NCI-H446 (cell line): Measurements from ENCODE around the gene VPS45.
"Not testable (repeated sequence)": the region's sequence is repeated elsewhere in the genome, so short reads cannot be mapped to it uniquely, and the experiment has no call there.

ENCODE experiments used
- DNase-seq, 2 experiments: peaks; one replicate each; lab custom pipeline; 2025; lab: John Stamatoyannopoulos, UW

The VPS45 gene, protein sequence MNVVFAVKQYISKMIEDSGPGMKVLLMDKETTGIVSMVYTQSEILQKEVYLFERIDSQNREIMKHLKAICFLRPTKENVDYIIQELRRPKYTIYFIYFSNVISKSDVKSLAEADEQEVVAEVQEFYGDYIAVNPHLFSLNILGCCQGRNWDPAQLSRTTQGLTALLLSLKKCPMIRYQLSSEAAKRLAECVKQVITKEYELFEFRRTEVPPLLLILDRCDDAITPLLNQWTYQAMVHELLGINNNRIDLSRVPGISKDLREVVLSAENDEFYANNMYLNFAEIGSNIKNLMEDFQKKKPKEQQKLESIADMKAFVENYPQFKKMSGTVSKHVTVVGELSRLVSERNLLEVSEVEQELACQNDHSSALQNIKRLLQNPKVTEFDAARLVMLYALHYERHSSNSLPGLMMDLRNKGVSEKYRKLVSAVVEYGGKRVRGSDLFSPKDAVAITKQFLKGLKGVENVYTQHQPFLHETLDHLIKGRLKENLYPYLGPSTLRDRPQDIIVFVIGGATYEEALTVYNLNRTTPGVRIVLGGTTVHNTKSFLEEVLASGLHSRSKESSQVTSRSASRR

GRCh38 chr1:150067184-150068108 lies at the start of gene VPS45:
Gene VPS45 (plus strand): TSS chr1:150067776. CDS start chr1:150067858, 82 bp downstream.
- DNase-seq: peak; percentile 92 to 96

GRCh38 chr1:150018165-150018564 lies 49.4 kb upstream of the VPS45 start:
- DNase-seq: no peak

- no peak for DNase-seq
Measured at GRCh38 chr1:150020711-150021110, 46.9 kb upstream of the VPS45 start.

DNA sequence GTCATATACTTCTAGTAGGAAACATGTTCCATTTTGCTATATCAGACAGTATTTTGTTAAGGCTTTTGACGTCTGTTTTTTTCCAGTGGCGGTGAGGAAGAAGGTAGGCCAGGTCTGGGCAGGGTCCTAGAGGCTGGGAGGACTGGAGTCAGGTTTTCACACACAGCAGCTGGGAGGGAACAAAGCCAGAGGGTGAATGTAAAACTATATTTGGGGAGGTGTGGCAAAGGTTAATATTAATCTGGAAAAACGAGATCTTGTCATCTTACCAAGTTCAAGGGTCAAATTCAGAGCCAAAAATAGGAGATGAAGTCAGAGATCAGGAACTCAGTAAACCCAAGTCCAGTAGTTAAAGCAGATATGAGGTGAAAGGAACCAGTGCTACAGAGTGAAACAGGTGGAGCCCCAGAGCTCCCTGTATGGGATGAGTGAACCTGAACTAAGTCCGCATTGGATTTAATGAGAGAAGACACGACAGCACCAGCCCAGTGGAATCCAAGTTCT lies 46.3 kb upstream of the VPS45 start:
- DNase-seq: no peak

DNA sequence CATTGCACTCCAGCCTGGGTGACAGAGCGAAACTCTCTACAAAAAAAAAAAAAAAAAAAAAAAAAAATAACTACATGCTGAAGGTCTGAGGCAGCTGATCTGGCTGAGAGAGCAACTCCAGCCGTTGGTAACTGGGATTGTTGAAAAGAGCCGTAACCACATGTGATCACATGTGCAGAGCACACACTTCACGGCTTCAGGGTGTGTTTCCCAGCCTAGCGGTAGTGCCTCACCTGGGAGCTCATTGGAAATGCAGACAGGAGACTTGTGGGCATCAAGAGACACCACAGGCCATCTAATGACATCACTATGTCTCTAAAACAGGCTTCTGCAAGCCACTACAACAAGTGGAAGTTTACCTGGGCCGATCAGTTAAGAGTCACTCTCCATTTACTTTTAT lies 45.2 kb upstream of the VPS45 start:
- DNase-seq: no peak

GRCh38 chr1:150024156-150024555 lies 43.4 kb upstream of the VPS45 start:
- no peak for DNase-seq

- no peak for DNase-seq
Measured at GRCh38 chr1:150028322-150028721, 39.3 kb upstream of the VPS45 start.

DNA sequence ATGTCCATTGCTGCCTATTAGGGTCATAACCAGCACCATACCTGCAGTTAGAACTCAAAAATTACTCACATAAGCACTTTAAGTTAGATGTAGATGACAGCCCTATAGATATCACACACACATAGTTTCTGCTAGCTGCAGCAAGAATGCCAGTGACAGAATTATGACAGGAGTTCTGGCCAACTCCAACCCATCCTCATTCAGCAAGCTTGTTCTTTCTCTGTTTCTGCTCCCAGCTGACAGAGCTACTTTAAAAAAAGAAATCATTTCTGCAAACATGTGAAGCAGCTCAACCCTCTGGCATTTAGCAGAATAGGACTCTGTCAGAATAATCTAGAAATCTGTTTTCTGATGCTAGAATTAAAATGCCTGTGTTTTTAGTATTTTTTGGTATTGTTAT lies 33.2 kb upstream of the VPS45 start:
- DNase-seq: no peak

- no peak for DNase-seq
Measured at GRCh38 chr1:150049926-150050325, 17.6 kb upstream of the VPS45 start.

GRCh38 chr1:150051089-150051373 lies 16.5 kb upstream of the VPS45 start:
- no peak for DNase-seq

GRCh38 chr1:150051905-150052412 lies 15.6 kb upstream of the VPS45 start:
- not testable (repeated sequence) for DNase-seq

DNA sequence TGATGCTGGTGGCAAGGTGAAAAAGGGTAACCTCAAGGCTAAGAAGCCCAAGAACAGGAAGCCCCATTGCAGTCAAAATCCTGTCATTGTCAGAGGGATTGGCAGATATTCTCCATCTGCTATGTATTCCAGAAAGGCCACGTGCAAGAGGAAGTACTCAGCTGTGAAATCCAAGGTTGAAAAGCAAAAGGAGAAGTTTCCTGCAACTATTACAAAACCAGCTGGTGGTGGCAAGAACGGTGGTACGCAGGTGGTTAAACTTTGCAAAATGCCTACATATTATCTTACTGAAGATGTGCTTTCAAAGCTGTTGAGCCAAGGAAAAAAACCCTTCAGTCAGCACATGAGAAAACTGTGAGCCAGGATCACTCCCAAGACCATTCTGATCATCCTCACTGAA lies 13.7 kb upstream of the VPS45 start:
- no peak for DNase-seq

DNA sequence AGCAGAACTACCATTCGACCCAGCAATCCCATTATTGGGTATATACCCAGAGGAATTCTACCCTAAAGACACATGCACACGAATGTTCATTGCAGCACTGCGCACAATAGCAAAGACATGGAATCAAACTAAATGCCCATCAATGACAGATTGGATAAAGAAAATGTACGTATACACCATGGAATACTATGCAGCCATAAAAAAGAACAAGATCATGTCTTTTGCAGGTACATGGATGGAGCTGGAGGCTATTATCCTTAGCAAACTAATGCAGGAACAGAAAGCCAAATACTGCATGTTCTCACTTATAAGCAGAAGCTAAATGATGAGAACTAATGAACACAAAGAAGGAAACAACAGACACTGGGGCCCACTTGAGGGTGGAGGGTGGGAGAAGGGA lies 12.1 kb upstream of the VPS45 start:
- DNase-seq: not testable (repeated sequence)

- DNase-seq: no peak
Measured at GRCh38 chr1:150056407-150056806, 11.2 kb upstream of the VPS45 start.

DNA sequence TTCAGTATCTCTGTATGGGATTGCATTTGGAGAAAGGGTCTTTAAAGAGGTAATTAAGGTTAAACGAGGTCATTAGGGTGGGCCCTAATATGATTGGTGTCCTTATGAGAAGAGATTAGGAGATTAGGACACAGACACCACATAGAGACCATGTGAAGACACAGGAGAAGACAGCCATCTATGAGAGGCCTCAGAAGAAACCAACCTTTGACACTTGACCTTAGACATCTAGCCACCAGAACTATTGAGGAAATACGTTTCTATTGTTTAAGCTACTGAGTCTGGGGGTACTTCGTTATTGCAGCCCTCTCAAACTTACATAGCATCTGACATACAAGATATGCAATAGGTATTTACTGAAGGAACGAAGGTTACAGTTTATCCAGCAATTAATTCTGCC lies 7.3 kb upstream of the VPS45 start:
- no peak for DNase-seq

DNA sequence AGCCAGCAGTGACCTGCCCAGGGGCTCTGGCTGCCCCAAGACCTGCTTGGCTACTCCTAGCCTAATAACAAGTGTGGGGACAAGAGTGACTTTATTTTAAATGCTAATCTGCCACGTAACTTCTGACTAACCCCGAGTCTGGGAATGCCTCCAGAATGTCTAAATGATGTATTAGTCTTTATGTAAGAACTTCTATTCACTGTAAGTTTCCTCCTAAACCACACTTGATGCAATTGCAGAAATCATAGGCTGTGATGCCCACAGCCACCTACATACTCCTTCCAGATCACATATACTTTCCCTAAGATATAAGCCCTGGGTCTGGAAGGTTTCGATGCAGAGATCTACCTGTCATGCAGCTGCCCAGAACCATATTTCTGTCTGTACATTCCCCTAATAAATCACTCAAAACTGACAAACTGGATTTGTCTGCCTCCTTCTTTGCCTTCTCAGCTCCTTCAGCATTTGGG lies 5.9 kb upstream of the VPS45 start:
- no peak for DNase-seq

GRCh38 chr1:150062113-150062512 lies 5.5 kb upstream of the VPS45 start:
- no peak for DNase-seq

GRCh38 chr1:150065184-150065871 lies 2.2 kb upstream of the VPS45 start:
- no peak for DNase-seq

DNA sequence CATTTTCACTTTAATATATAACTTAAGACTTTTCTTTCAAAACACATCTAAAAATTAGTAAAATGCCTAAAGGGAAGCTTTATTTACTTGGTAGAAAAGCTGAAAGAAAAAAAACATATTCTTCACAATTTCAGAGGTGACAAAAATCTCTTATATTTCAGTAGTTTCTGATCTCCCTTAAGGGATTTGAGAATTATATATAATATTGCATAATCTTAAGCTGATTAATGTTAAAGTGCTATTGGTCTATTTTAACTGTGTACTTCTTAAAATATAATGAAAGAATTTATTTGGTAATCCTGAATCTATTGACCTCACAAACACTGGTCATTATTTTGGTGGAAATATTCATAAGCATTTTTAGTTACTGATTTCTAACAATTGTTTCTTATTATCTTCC lies 1.2 kb upstream of the VPS45 start:
- DNase-seq: no peak

- peak; percentile 77 to 84 for DNase-seq
Measured at GRCh38 chr1:150066838-150067183, 765 bp upstream of the VPS45 start.

- no peak for DNase-seq
Measured at GRCh38 chr1:150068109-150068435, 496 bp downstream of the VPS45 start.

GRCh38 chr1:150069923-150070322 lies 2.3 kb downstream of the VPS45 start:
- no peak for DNase-seq
